IMR-90 (cell line): ENCODE measurements around the gene MMAA. TPM values are rescaled to one million over a fixed set of nuclear protein-coding genes. Genes with fewer than 3 reads are reported as not detected.

ENCODE experiments used
- ATAC-seq: fragments of 200-7000 bp; cut with Tn5 transposase; 2 replicates; pipeline ENCODE4 v1.9.1; 2020; ENCODE audit warnings: low read depth, mild to moderate bottlenecking, moderate library complexity
- BruUV-seq: library from RNA; stranded (reverse); fragments of 400-500 nt; replicated peaks from 2 replicates; lab custom pipeline; 2021; lab: Mats Ljungman, UMichigan
- CTCF ChIA-PET: fragments of 300-600 bp; formaldehyde crosslinking; extraction: SDS; loops from one replicate; lab custom pipeline; 2021; ENCODE audit warnings: antibody characterized with exemption; lab: Yijun Ruan, JAX
- POLR2A ChIA-PET: fragments of 300-600 bp; sonication (Branson Sonifier 250); formaldehyde crosslinking; loops from one replicate; lab custom pipeline; 2022; ENCODE audit warnings: antibody characterized with exemption; ENCODE audit not compliant: unreplicated experiment; lab: Charles Lee
- DNase-seq: peaks from one replicate; pipeline ENCODE4 v3.0.0; 2013
- H2AFZ ChIP-seq: replicated peaks from 2 replicates; pipeline ENCODE3; 2013; ENCODE audit warnings: low read length, mild to moderate bottlenecking; ENCODE audit not compliant: poor library complexity
- H2AK5ac ChIP-seq: 2 replicates; pipeline ENCODE4 v1.6.1; 2013; ENCODE audit warnings: low read depth, low read length, inconsistent platforms
- H2AK9ac ChIP-seq: replicated peaks from 2 replicates; pipeline ENCODE3; 2013; ENCODE audit warnings: mild to moderate bottlenecking, low read depth, low read length, moderate library complexity; ENCODE audit not compliant: poor library complexity
- H2BK120ac ChIP-seq: 2 replicates; pipeline ENCODE4 v1.6.1; 2013; ENCODE audit warnings: low read depth, low read length, inconsistent platforms
- H2BK15ac ChIP-seq: 3 replicates; pipeline ENCODE4 v1.6.1; 2013; ENCODE audit warnings: low read depth, low read length, inconsistent platforms
- H2BK20ac ChIP-seq: 2 replicates; pipeline ENCODE4 v1.6.1; 2013; ENCODE audit warnings: low read depth, mild to moderate bottlenecking, inconsistent platforms, low read length, moderate library complexity
- H2BK5ac ChIP-seq: 2 replicates; pipeline ENCODE4 v1.6.1; 2013; ENCODE audit warnings: mild to moderate bottlenecking, low read depth, low read length, inconsistent platforms; ENCODE audit not compliant: poor library complexity, severe bottlenecking
- H3K14ac ChIP-seq: replicated peaks from 2 replicates; pipeline ENCODE4 v1.6.1; 2013; ENCODE audit warnings: low read depth, low read length, inconsistent platforms
- H3K18ac ChIP-seq: 2 replicates; pipeline ENCODE4 v1.6.1; 2013; ENCODE audit warnings: low read depth, low read length, control low read depth
- H3K23ac ChIP-seq: 2 replicates; pipeline ENCODE4 v1.6.1; 2013; ENCODE audit warnings: low read depth, low read length, inconsistent platforms
- H3K27ac ChIP-seq: 2 replicates; pipeline ENCODE4 v1.5.1; 2013; ENCODE audit warnings: mild to moderate bottlenecking, control low read depth, low read length; ENCODE audit not compliant: insufficient read depth
- H3K27me3 ChIP-seq: 2 replicates; pipeline ENCODE4 v1.6.1; 2013; ENCODE audit warnings: low read length; ENCODE audit not compliant: control insufficient read depth, insufficient read depth
- H3K36me3 ChIP-seq: 2 replicates; pipeline ENCODE4 v1.6.1; 2013; ENCODE audit warnings: low read length, mixed read lengths; ENCODE audit not compliant: control insufficient read depth, insufficient read depth
- H3K4ac ChIP-seq: 2 replicates; pipeline ENCODE4 v1.6.1; 2013; ENCODE audit warnings: low read depth, low read length, inconsistent platforms
- H3K4me1 ChIP-seq: 2 replicates; pipeline ENCODE4 v1.6.1; 2013; ENCODE audit warnings: low read length, mixed read lengths; ENCODE audit not compliant: control insufficient read depth, insufficient read depth
- H3K4me2 ChIP-seq: 2 replicates; pipeline ENCODE4 v1.6.1; 2013; ENCODE audit warnings: low read depth, mild to moderate bottlenecking, control low read depth, low read length, moderate library complexity
- H3K4me3 ChIP-seq: 2 replicates; pipeline ENCODE4 v1.5.1; 2013; ENCODE audit warnings: low read depth, mild to moderate bottlenecking, control low read depth, low read length, moderate library complexity; ENCODE audit not compliant: insufficient read depth
- H3K56ac ChIP-seq: 2 replicates; pipeline ENCODE4 v1.6.1; 2013; ENCODE audit warnings: low read length, inconsistent platforms; ENCODE audit not compliant: insufficient read depth; ENCODE audit errors: extremely low read depth
- H3K79me1 ChIP-seq, 2 experiments: 2 replicates each; pipeline ENCODE4 v1.6.1; 2013; ENCODE audit warnings: low read length in 2 of 2, inconsistent platforms in 1 of 2, low read depth in 1 of 2
- H3K9ac ChIP-seq: 2 replicates; pipeline ENCODE4 v1.6.1; 2013; ENCODE audit warnings: low read depth, low read length, control low read depth
- H3K9me1 ChIP-seq: 2 replicates; pipeline ENCODE4 v1.6.1; 2013; ENCODE audit warnings: low read length, inconsistent platforms; ENCODE audit not compliant: insufficient read depth
- H3K9me3 ChIP-seq: 2 replicates; pipeline ENCODE4 v1.6.1; 2013; ENCODE audit warnings: low read length; ENCODE audit not compliant: control insufficient read depth, insufficient read depth
- H4K20me1 ChIP-seq: 2 replicates; pipeline ENCODE4 v1.6.1; 2013; ENCODE audit warnings: low read length, inconsistent platforms; ENCODE audit not compliant: insufficient read depth
- H4K5ac ChIP-seq: 2 replicates; pipeline ENCODE4 v1.6.1; 2013; ENCODE audit warnings: mild to moderate bottlenecking, low read depth, low read length, control low read depth
- H4K8ac ChIP-seq, 2 experiments: 2 replicates each; pipeline ENCODE4 v1.6.1; 2013; ENCODE audit warnings: low read depth in 2 of 2, low read length in 2 of 2, control low read depth in 1 of 2, inconsistent platforms in 1 of 2
- H4K91ac ChIP-seq: 2 replicates; pipeline ENCODE4 v1.6.1; 2013; ENCODE audit warnings: low read depth, low read length, inconsistent platforms; ENCODE audit not compliant: insufficient read depth
- BHLHE40 ChIP-seq: fragments of 150-350 bp; IDR thresholded peaks from 2 replicates; pipeline ENCODE4 v1.6.1; 2016; ENCODE audit warnings: mild to moderate bottlenecking, low read depth, low read length
- CEBPB ChIP-seq: IDR thresholded peaks from 2 replicates; pipeline ENCODE4 v1.6.1; 2012; ENCODE audit warnings: low read depth, low read length, improper control_type of control experiment
- CHD1 ChIP-seq: IDR thresholded peaks from 2 replicates; pipeline ENCODE4 v1.6.1; 2012; ENCODE audit warnings: low read depth, low read length, improper control_type of control experiment
- FOS ChIP-seq: fragments of 150-350 bp; IDR thresholded peaks from 2 replicates; pipeline ENCODE4 v1.6.1; 2016; ENCODE audit warnings: low read depth, low read length
- MAFK ChIP-seq: IDR thresholded peaks from 2 replicates; pipeline ENCODE4 v1.6.1; 2012; ENCODE audit warnings: low read depth, low read length, improper control_type of control experiment
- MAZ ChIP-seq: IDR thresholded peaks from 2 replicates; pipeline ENCODE4 v1.6.1; 2012; ENCODE audit warnings: low read depth, mild to moderate bottlenecking, low read length, improper control_type of control experiment, moderate library complexity, borderline replicate concordance
- MXI1 ChIP-seq: IDR thresholded peaks from 2 replicates; pipeline ENCODE4 v1.6.1; 2012; ENCODE audit warnings: low read depth, mild to moderate bottlenecking, low read length, moderate library complexity, borderline replicate concordance
- NFE2L2 ChIP-seq: fragments of 150-350 bp; IDR thresholded peaks from 2 replicates; pipeline ENCODE4 v1.6.1; 2016; ENCODE audit warnings: low read depth, mild to moderate bottlenecking, low read length
- POLR2A ChIP-seq: IDR thresholded peaks from 2 replicates; pipeline ENCODE4 v1.6.1; 2012; ENCODE audit warnings: mild to moderate bottlenecking, low read depth, low read length
- RCOR1 ChIP-seq: IDR thresholded peaks from 2 replicates; pipeline ENCODE4 v1.6.1; 2012; ENCODE audit warnings: mild to moderate bottlenecking, low read length, improper control_type of control experiment; ENCODE audit not compliant: insufficient replicate concordance
- RFX5 ChIP-seq: IDR thresholded peaks from 2 replicates; pipeline ENCODE4 v1.8.0; 2012; ENCODE audit warnings: low read depth, mild to moderate bottlenecking, low read length, moderate library complexity
- dilution Hi-C: fragments of 300-500 bp; cut with HindIII; formaldehyde crosslinking; loops from one replicate; pipeline ENCODE4 v1.14.3; 2018; ENCODE audit warnings: low sequenced_read_pairs; ENCODE audit not compliant: unreplicated experiment
- in situ Hi-C: fragments of 300-500 bp; cut with MboI; formaldehyde crosslinking; loops from 3 replicates; pipeline ENCODE4 v1.14.3; 2019; ENCODE audit warnings: low sequenced_read_pairs, inconsistent platforms, mixed read lengths
- intact Hi-C: fragments of 100-400 bp; cut with micrococcal nuclease; formaldehyde crosslinking; loops from 2 replicates; pipeline ENCODE4 v1.10.0; 2022
- polyA plus RNA-seq, 3 experiments: library from polyadenylated mRNA; depleted of rRNA; stranded (reverse); fragments of >200 nt; gene quantifications; 2 replicates each; pipeline ENCODE4 v1.2.3, GENCODE V29; 2012; ENCODE audit warnings: low replicate concordance in 1 of 3
- total RNA-seq: library from RNA; depleted of rRNA; stranded (reverse); fragments of >200 nt; gene quantifications from 2 replicates; pipeline ENCODE4 v1.2.3, GENCODE V29; 2012
- TF ChIP-seq, protein P1 (sequence below): conservative IDR thresholded peaks from 2 replicates; pipeline ENCODE4 v1.5.1; 2012; ENCODE audit warnings: mild to moderate bottlenecking, low read depth, low read length, improper control_type of control experiment

The MMAA gene
- total and polyA plus RNA-seq, 2 of the 4 experiments (the other 2 are of a cell fraction) = 4.4 to 5.2 TPM

DNA sequence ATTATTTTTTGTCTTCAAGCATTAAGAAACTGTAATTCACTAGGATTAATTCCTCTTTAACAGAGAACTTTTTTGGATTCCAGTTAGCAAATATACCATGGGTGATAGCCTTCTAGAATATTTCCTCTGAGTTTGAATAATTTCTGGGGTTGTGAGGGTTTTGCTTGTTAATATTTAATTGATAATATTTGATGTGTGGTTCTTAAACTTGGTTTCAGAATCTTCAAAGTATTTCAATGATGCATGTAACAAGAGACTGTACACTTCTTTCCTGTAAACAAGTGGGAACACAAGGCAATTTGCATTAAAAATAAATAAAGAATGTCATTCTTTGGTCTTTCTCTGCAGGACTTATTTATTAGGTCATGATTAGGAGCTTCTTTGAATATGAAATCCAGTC is 51.2 kb downstream of the MMAA start:
- Histone ChIP-seq H4K91ac (no peak overlapping the region), H3K9me1 (no peaks in the 10 kb centered on the region), H3K56ac (no peak overlapping the region), H3K4me3 (no peak overlapping the region), H3K4me1 (no peaks in the 10 kb centered on the region), H3K18ac (no peak overlapping the region), H2BK5ac (no peak overlapping the region), H3K4ac (no peak overlapping the region), H3K27ac (no peak overlapping the region), H3K9me3 (no peaks in the 10 kb centered on the region), H4K20me1 (no peaks in the 10 kb centered on the region), H3K4me2 (no peak overlapping the region), H3K27me3 (no peaks in the 10 kb centered on the region), H2AK5ac (no peak overlapping the region), H2AFZ (no peak overlapping the region), H3K36me3 (no peaks in the 10 kb centered on the region), H4K5ac (no peak overlapping the region), H3K79me1 (no peaks in the 10 kb centered on the region), H2BK120ac (no peak overlapping the region), H2BK15ac (no peak overlapping the region), H3K14ac (no peak overlapping the region), H3K9ac (no peak overlapping the region), H3K23ac (no peak overlapping the region), H2AK9ac (no peak overlapping the region), H2BK20ac (no peak overlapping the region), H4K8ac (no peak overlapping the region)
- TF ChIP-seq BHLHE40 (no peak), FOS (no peak), RFX5 (no peak), MAFK (no peak), CHD1 (no peak), RCOR1 (no peak), MAZ (no peak), NFE2L2 (no peak), CEBPB (no peak), POLR2A (no peak), MXI1 (no peak)
- TF ChIP-seq, protein P1, sequence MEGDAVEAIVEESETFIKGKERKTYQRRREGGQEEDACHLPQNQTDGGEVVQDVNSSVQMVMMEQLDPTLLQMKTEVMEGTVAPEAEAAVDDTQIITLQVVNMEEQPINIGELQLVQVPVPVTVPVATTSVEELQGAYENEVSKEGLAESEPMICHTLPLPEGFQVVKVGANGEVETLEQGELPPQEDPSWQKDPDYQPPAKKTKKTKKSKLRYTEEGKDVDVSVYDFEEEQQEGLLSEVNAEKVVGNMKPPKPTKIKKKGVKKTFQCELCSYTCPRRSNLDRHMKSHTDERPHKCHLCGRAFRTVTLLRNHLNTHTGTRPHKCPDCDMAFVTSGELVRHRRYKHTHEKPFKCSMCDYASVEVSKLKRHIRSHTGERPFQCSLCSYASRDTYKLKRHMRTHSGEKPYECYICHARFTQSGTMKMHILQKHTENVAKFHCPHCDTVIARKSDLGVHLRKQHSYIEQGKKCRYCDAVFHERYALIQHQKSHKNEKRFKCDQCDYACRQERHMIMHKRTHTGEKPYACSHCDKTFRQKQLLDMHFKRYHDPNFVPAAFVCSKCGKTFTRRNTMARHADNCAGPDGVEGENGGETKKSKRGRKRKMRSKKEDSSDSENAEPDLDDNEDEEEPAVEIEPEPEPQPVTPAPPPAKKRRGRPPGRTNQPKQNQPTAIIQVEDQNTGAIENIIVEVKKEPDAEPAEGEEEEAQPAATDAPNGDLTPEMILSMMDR = no peak
- no peak for DNase-seq
- intact Hi-C loops = no loop called here
- CTCF ChIA-PET = interaction anchor here (0.9 kb wide), 1 partner anchor 14 kb away, joined by 3 read pairs; no protein-coding TSS in a partner anchor
- in situ Hi-C loops = no loop called here
- POLR2A ChIA-PET = no interaction called here
- no TSS peak for BruUV-seq
- dilution Hi-C loops = no loop called here
- no peak for ATAC-seq
